ENCODE data around the gene EDDM3A. TPM values are rescaled to one million over a fixed set of nuclear protein-coding genes. Genes with fewer than 3 reads are reported as not detected.

EDDM3A gene
- polyA plus RNA-seq, 2 of the 4 experiments (the other 2 are of a cell fraction) = not detected

DNA sequence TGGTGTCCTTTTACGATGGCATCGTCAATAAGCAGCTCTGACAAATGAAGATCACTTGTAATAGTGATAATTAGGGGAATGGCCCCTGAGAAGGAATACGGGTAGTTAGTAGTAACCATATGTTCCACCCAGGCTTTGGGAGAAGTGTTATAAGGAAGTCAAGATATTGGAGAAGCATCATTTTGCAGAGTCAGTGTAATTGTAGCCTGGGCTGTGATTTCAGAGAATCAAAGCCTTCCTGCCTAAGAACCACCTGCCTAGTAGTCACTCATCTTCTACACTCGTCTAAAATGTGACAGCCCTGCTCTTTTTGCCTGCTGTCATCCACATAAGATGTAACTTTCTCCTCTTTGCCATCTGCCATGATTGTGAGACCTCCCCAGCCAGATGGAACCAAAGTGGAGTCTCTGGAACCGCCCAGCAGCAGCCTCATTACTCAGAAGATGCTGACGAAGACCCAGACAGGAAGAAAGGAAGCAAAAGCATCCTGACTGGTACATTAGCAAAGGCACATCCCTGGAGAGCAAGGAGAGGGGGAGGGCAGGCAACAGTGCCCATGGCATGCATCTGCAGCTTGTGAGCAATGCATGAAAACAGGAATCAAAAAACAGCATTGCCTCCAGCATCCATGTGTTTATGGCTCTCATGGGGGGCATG is 12.6 kb upstream of the EDDM3A start:
- Histone ChIP-seq H3K4me3 (no peak overlapping the region), H3K4me2 (no peak overlapping the region), H3K27ac (no peak overlapping the region), H3K9me3 (no peaks in the 10 kb centered on the region), H3K4me1 (no peaks in the 10 kb centered on the region)
- ChIA-PET POLR2A (no interaction called here), CTCF (interaction anchor here (1.1 kb wide), 1 partner anchor 23 kb away, joined by 3 read pairs; no protein-coding TSS in a partner anchor)
- ATAC-seq = no peak
- no peak for DNase-seq (ENCODE audit: low read depth in 1 of 2, low spot score in 1 of 2)
- no peak for FAIRE-seq
- TF ChIP-seq, protein P1, sequence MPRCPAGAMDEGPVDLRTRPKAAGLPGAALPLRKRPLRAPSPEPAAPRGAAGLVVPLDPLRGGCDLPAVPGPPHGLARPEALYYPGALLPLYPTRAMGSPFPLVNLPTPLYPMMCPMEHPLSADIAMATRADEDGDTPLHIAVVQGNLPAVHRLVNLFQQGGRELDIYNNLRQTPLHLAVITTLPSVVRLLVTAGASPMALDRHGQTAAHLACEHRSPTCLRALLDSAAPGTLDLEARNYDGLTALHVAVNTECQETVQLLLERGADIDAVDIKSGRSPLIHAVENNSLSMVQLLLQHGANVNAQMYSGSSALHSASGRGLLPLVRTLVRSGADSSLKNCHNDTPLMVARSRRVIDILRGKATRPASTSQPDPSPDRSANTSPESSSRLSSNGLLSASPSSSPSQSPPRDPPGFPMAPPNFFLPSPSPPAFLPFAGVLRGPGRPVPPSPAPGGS (IDR thresholded peaks at IDR 0.05) = no peak
- TF ChIP-seq FOSB (CRISPR knock-in tag; IDR thresholded peaks at IDR 0.05) (no peak), FOSL2 (IDR thresholded peaks at IDR 0.05) (no peak), FOSL2 (CRISPR knock-in tag; IDR thresholded peaks at IDR 0.05) (no peak), JUN (IDR thresholded peaks at IDR 0.05) (no peak), HEYL (CRISPR knock-in tag; IDR thresholded peaks at IDR 0.05) (no peak), HOXA7 (CRISPR knock-in tag; IDR thresholded peaks at IDR 0.05) (no peak), MAZ (IDR thresholded peaks at IDR 0.05; ENCODE audit: borderline replicate concordance, low read depth, low read length) (no peak), ZFP36 (IDR thresholded peaks at IDR 0.05; ENCODE audit: borderline replicate concordance, partially characterized antibody) (no peak)
- 29% methylated on average over 6 of the region's 6 CpGs for whole genome bisulfite sequencing (ENCODE audit: missing lambda C conversion rate)

DNA sequence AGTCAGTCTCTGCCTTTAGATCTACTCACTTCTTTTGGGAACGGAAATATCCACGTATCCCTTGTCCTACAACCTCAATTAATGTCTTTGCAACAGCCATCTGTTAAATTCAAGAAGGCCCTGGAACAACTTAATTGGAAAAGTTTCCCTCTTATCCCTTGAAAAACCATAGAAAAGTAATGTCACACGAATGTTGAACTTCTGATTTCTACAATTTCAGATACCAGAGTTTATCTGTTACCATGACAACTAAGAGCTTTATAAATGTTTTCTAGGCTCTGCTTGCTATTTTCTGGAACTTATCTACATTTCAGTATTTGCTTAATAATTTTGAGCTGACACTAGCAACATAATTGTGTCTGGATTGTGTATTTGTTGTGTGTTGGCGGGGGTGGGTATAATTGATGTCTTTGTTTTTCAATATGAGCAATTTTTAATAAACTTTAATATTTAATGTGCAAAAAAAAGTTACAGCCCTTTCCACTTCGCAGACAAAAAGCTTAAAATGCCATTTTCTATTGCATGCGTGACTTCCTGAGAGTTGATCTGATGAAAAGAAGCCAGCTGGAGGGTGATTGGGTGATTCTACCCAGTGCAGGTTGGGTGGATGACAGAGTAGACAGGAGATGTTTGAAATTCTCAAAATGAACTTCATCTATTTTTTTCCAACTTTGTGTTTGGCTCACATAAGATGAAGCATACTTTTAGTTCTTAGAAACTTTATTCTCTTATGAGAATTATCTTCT is 11.8 kb upstream of the EDDM3A start:
- ChIA-PET POLR2A (no interaction called here), CTCF (no interaction called here)
- ATAC-seq (no peak), FAIRE-seq (peak; percentile 18), DNase-seq (ENCODE audit: low read depth in 1 of 2, low spot score in 1 of 2) (no peak)
- Histone ChIP-seq H3K27ac (no peak overlapping the region), H3K9me3 (no peaks in the 10 kb centered on the region), H3K4me2 (no peak overlapping the region), H3K4me1 (no peaks in the 10 kb centered on the region), H3K4me3 (no peak overlapping the region)
- TF ChIP-seq, protein P1 (IDR thresholded peaks at IDR 0.05) = no peak
- TF ChIP-seq, protein P2, sequence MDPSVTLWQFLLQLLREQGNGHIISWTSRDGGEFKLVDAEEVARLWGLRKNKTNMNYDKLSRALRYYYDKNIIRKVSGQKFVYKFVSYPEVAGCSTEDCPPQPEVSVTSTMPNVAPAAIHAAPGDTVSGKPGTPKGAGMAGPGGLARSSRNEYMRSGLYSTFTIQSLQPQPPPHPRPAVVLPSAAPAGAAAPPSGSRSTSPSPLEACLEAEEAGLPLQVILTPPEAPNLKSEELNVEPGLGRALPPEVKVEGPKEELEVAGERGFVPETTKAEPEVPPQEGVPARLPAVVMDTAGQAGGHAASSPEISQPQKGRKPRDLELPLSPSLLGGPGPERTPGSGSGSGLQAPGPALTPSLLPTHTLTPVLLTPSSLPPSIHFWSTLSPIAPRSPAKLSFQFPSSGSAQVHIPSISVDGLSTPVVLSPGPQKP (IDR thresholded peaks at IDR 0.05; ENCODE audit: low read depth, low read length) = no peak
- 21% methylated on average over 6 of the region's 6 CpGs for WGBS (ENCODE audit: missing lambda C conversion rate)

DNA sequence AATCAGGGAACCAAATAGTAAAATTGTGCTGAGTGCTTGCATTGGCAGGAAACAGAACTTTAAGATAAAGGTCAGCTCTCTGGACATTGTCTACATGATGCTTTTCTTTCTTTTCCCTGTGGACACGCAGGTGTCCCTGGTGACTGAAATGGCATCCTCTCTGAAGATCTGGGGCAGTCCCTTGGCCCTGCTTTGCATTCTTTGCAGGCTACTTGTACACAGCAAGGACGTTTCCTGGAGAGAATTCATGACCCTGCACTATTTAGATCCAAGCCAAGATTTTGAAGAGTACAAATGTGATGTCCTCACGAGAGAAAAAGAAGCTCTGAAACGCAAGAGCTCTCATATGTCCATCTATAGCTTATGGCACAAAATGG is 11.3 kb upstream of the EDDM3A start:
- POLR2A ChIA-PET = no interaction called here
- FAIRE-seq (no peak), DNase-seq (ENCODE audit: low read depth in 1 of 2, low spot score in 1 of 2) (no peak), ATAC-seq (no peak)
- Histone ChIP-seq H3K27ac (no peak overlapping the region), H3K4me3 (no peak overlapping the region), H3K4me1 (no peaks in the 10 kb centered on the region), H3K4me2 (no peak overlapping the region), H3K9me3 (no peaks in the 10 kb centered on the region)
- WGBS (ENCODE audit: missing lambda C conversion rate) = 3% methylated on average over 4 of the region's 4 CpGs
- CTCF ChIA-PET = no interaction called here
- TF ChIP-seq HOXA7 (CRISPR knock-in tag; IDR thresholded peaks at IDR 0.05) (no peak), CBX2 (IDR thresholded peaks at IDR 0.05; ENCODE audit: borderline replicate concordance, low read depth) (no peak), CHD4 (IDR thresholded peaks at IDR 0.05; ENCODE audit: borderline replicate concordance) (no peak), FOSB (CRISPR knock-in tag; IDR thresholded peaks at IDR 0.05) (no peak), KDM5A (IDR thresholded peaks at IDR 0.05) (no peak), HEYL (CRISPR knock-in tag; IDR thresholded peaks at IDR 0.05) (no peak), HDAC2 (IDR thresholded peaks at IDR 0.05) (no peak), EP300 (IDR thresholded peaks at IDR 0.05) (no peak), ZC3H11A (IDR thresholded peaks at IDR 0.05) (no peak), SREBF2 (IDR thresholded peaks at IDR 0.05) (no peak), FOSL2 (IDR thresholded peaks at IDR 0.05) (no peak), FOSL2 (CRISPR knock-in tag; IDR thresholded peaks at IDR 0.05) (no peak), PHF8 (IDR thresholded peaks at IDR 0.05; ENCODE audit: borderline replicate concordance, low read depth) (no peak), EHF (CRISPR knock-in tag; IDR thresholded peaks at IDR 0.05) (no peak)
- TF ChIP-seq, protein P3, sequence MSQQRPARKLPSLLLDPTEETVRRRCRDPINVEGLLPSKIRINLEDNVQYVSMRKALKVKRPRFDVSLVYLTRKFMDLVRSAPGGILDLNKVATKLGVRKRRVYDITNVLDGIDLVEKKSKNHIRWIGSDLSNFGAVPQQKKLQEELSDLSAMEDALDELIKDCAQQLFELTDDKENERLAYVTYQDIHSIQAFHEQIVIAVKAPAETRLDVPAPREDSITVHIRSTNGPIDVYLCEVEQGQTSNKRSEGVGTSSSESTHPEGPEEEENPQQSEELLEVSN (IDR thresholded peaks at IDR 0.05; ENCODE audit: borderline replicate concordance, low read depth) = no peak
- TF ChIP-seq, protein P4, sequence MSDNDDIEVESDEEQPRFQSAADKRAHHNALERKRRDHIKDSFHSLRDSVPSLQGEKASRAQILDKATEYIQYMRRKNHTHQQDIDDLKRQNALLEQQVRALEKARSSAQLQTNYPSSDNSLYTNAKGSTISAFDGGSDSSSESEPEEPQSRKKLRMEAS (IDR thresholded peaks at IDR 0.05) = no peak
- TF ChIP-seq, protein P2 (IDR thresholded peaks at IDR 0.05; ENCODE audit: low read depth, low read length) = no peak
- TF ChIP-seq, protein P5, sequence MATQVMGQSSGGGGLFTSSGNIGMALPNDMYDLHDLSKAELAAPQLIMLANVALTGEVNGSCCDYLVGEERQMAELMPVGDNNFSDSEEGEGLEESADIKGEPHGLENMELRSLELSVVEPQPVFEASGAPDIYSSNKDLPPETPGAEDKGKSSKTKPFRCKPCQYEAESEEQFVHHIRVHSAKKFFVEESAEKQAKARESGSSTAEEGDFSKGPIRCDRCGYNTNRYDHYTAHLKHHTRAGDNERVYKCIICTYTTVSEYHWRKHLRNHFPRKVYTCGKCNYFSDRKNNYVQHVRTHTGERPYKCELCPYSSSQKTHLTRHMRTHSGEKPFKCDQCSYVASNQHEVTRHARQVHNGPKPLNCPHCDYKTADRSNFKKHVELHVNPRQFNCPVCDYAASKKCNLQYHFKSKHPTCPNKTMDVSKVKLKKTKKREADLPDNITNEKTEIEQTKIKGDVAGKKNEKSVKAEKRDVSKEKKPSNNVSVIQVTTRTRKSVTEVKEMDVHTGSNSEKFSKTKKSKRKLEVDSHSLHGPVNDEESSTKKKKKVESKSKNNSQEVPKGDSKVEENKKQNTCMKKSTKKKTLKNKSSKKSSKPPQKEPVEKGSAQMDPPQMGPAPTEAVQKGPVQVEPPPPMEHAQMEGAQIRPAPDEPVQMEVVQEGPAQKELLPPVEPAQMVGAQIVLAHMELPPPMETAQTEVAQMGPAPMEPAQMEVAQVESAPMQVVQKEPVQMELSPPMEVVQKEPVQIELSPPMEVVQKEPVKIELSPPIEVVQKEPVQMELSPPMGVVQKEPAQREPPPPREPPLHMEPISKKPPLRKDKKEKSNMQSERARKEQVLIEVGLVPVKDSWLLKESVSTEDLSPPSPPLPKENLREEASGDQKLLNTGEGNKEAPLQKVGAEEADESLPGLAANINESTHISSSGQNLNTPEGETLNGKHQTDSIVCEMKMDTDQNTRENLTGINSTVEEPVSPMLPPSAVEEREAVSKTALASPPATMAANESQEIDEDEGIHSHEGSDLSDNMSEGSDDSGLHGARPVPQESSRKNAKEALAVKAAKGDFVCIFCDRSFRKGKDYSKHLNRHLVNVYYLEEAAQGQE (IDR thresholded peaks at IDR 0.05) = no peak

All from A549 (cell line).